Stimulated activated CD8-positive, alpha-beta memory T cell treated with anti-CD3 and anti-CD28 coated beads, Interleukin-12 subunit alpha, Interleukin-12 subunit beta, amount 100 ng/mL, for 24 hours (primary cell): Measurements from ENCODE around the gene IMMP2L.
"Not testable (repeated sequence)": the region's sequence is repeated elsewhere in the genome, so short reads cannot be mapped to it uniquely, and the experiment has no call there.

ENCODE experiments used
- DNase-seq: peaks from one replicate; pipeline ENCODE4 v3.0.0-alpha.2; 2020; ENCODE audit errors: extremely low read depth

IMMP2L gene

DNA sequence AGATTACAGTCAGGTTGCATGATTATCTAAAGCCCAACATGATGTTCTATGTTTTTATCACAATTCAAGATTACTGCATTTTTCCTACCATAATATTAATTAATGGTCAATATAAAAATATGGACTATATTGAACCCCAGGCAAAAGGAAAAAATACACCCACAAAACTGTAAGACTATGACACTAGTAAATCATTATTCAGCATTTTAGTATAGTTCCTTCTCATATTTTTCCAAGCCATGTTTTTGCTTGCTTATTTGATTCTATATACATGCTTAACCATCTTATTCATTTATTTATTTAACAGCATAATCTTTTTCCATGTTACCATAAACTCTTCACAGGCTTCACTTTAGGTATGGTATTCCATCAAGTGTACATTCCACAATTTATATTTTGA, 101.6 kb downstream of the IMMP2L start:
- no peak for DNase-seq

DNA sequence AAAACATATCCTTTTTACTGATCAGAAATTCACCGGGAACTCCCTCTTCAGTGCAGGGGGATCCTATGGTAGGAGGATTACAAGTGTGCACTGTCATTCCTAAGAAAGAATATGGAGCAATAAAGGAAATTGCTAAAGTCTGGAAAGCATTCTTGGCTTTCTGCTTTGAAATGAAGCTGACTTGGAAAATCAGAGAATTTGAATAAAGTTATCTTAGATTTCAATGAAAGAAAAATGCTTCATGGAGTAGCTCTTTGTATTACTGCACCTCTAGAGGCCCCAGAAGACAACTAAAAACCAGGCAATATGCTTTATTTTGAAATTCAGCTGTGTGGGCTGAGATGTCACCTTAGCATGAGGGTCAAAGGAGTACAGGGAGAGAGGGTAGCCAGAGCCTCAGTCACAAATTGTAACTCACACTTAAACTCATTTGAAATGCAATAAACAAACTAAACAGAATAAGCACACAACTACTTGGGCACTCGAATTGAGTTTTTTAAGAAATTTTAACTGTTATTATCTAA, 102.5 kb downstream of the IMMP2L start:
- no peak for DNase-seq

DNA sequence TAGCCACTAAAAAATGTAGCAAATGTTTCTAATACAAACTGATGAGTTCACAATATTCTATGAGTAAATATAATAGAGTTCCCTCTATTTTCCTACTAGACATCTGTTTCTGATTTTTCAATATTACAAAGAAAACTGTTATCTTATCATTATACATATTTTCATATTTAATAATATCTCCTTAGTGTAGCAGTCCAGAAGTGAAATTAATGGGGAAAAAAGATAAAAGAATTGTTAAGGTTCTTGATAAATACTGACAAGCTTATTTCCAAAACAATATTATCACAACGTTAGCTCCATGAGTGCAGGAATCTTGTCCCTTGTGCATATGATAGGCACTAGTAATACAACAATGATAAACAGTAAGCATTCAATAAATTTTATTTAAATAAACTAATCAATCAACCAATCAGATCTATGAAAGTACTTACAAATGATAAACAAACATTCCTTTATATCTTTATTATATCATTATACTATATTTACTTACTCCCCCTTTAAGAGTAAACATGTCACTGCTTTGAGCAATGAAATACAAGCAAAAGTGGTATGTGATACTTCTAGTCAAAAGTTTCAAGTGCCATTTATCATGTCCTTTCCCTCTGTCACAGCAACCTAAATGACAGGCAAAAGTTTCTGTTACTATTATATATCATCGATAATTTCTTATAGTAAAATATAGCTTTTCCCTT, 103.1 kb downstream of the IMMP2L start:
- no peak for DNase-seq

DNA sequence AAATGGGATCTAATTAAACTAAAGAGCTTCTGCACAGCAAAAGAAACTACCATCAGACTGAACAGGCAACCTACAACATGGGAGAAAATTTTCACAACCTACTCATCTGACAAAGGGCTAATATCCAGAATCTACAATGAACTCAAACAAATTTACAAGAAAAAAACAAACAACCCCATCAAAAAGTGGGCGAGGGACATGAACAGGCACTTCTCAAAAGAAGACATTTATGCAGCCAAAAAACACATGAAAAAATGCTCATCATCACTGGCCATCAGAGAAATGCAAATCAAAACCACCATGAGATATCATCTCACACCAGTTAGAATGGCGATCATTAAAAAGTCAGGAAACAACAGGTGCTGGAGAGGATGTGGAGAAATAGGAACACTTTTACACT, 111.6 kb downstream of the IMMP2L start:
- not testable (repeated sequence) for DNase-seq

DNA sequence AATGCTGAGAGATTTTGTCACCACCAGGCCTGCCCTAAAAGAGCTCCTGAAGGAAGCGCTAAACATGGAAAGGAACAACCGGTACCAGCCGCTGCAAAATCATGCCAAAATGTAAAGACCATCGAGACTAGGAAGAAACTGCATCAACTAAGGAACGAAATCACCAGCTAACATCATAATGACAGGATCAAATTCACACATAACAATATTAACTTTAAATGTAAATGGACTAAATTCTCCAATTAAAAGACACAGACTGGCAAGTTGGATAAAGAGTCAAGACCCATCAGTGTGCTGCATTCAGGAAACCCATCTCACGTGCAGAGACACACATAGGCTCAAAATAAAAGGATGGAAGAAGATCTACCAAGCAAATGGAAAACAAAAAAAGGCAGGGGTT, 114.8 kb downstream of the IMMP2L start:
- not testable (repeated sequence) for DNase-seq

DNA sequence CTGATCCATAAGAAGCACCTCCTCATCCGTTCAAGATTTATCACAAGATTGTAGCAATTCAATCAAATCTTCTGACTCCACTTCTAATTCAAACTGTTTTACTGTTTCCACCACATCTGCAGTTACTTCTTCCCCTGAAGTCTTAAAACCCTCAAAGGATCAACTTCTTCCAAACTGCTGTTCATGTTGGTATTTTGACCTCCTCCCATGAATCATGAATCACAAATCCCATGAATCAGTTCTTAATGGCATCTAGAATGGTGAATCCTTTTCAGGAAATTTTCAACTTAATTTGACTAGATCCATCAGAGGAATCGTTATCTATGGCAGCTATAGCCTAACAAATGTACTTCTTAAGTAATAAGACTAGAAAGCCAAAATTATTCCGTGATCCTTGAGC, 122.3 kb downstream of the IMMP2L start:
- no peak for DNase-seq

DNA sequence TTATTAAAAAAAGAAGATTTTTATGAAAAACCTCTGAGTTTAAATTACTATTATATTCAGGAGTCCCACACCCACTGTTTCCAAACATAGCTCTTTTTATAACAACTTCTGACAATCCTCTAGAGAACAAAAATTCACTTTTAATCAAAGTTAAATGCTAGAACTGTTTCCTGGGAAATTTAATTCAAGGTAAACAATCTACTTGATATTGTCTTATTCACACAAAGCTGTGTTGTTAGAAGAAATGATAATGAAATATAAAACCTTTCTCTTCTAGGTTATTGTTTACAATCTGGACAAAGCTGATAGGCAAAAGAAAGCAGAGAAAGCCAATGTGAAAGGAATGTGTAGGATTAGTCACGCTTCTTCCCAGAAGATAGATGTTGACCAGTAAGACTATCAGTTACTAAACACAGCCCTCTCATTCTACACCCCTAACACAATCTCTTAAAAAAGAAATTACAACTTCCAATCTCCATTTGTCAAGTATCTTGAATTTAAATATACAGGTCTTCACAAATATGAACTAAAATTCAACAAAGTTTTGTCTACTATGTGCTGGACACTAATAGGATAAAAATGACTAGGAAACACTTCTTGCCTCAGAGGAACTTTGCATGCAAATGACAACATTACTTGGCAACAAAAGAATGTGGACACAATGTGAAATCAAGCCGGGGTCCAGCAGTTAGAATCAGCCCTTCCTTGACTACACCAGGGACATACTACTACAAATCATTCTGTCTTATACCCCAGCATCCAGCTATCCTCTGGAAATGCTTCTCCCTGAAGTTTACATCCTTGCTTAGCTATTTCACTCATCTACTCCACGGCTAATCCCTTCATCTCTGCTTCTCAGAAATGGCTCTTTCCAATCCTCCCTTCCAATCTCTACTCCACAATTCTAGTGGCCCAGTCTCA, 123.7 kb downstream of the IMMP2L start:
- DNase-seq, result no peak

DNA sequence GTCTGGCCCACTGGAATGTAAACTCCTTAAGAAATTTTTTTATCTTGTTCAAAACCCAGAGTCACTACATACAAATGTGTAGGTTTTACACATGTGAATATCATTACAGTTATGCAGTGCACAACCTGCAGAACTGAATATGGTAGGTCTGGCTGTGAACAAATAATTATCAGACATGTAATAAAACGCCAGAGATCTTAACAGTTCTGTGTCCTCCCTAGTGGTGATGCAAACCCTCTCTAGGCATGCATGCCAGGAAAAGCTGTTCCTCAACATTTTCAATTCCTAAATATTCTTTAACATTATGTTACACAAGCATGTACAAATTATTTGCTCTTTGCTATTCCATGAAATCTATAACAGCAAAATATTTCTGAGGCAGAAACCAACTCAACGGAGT, 124.6 kb downstream of the IMMP2L start:
- DNase-seq, result no peak

DNA sequence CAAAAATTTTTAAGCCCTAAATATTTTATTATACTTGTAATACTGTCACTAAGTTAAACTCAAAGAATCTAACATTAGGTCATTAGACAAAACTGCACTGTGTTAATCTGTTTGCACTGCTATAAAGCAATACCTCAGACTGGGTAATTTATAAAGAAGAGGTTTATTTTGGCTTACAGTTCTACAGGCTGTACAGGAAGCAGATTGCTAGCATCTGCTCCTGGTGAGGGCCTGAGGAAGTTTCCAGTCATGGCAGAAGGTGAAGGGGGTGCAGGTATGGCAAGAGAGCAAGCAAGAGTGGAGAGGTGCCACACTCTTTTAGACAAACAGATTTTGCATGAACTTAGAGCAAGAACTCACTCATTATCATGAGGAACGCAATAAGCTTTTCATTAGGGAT, 125.7 kb downstream of the IMMP2L start:
- no peak for DNase-seq

DNA sequence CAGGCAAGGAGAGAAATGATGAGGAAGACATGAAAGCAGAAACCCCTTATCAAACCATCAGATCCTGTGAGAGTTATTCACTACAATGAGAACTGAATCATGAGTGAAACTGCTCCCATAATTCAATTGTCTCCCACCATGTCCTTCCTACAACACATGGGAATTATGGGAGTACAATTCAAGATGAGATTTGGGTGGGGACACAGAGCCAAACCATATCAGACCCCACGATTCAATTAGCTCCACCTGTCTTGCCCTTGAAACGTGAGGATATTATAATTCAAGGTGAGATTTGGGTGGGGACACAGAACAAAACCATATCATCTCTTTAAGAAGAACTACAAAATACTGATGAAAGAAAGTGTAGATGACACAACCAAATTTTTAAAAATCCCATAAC, 128.9 kb downstream of the IMMP2L start:
- DNase-seq, result no peak

DNA sequence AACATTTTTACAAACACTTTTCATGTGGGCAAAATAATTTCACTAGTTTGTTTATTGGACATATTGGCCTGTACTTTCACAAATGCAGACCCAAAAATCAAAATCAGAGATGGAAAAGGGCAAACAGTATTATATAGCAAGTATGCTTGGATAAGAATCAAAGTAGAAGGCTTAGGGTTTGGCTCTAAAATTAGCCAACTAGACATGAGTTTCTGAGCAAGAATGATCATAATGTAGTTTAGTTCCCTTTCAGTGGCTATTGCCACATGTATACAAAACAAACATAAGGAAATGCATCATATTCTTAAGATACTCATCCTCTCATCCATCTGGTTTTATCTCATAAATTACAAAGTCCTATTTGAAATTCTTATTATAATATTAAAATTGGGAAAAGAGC, 132.5 kb downstream of the IMMP2L start:
- no peak for DNase-seq

DNA sequence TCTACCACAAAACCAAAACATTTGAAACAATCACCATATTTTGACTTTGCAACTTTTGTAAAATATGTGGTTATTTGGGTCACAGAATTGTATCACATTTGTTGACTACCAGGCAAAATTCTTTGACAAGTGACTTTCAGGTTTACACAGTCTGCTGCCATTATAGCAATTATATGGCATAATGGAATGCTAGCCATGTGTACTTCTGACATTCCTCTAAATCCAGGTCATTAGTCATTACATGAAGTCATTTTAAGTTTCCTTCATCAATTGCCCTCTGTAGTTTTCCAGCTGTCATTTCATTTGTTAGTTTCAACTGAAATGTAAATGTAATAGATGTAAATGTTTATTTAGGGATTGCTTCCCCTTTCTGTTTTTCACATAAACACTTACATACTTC, 137.5 kb downstream of the IMMP2L start:
- DNase-seq, result no peak

DNA sequence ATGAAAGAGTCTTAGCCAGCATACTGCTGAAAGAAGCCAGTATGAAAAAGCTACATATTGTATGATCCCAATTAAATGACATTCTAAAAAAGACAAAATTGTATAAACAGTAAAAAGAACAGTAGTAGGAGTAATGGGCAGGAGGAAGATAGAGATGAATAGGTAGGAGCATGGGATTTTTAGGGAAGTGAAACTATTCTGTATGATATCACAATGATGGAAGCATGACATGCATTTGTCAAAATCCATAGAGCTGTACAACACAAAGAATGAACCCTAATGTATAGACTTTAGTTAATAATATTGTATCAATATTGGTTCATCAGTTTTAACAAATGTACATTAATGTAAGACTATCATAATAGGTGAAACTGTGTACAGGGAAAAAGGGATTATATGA, 147.9 kb downstream of the IMMP2L start:
- no peak for DNase-seq

DNA sequence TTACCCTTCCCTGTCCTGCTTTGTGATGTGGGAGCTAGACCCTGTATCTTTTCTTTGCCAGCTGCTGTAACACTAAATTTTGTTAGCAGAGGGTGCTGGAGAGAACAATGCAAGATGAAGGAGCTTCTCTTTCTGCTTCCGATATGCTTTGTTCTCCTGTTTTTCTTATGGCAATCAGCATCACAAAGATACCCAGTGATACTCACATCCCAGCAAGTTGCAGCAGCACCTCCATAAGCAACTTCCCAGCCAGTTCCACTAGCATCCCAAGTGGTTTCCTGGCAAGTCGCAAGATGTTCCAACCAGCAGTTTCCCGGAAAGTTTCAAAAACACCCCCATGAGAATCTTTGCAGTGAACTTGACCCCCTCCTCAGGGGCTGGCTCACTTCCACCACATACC, 148.6 kb downstream of the IMMP2L start:
- no peak for DNase-seq

DNA sequence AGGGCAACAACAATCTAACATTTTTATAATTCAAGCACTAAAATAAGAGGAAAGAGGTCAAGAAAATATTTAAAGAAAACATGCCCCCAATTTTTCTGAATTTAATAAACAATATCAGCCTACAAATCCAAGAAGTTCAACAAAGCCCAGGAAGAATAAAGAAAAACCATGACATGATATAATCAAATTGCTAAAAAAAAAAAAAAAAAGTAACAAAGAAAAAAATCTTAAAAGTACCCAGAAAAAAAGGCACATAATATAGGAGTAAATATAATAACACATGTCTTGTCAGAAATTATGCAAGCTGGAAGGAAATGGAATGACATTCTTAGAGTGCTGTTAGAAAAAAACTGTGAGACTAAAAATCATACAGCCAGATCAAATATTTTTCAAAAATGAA, 151.4 kb downstream of the IMMP2L start:
- DNase-seq, result no peak

DNA sequence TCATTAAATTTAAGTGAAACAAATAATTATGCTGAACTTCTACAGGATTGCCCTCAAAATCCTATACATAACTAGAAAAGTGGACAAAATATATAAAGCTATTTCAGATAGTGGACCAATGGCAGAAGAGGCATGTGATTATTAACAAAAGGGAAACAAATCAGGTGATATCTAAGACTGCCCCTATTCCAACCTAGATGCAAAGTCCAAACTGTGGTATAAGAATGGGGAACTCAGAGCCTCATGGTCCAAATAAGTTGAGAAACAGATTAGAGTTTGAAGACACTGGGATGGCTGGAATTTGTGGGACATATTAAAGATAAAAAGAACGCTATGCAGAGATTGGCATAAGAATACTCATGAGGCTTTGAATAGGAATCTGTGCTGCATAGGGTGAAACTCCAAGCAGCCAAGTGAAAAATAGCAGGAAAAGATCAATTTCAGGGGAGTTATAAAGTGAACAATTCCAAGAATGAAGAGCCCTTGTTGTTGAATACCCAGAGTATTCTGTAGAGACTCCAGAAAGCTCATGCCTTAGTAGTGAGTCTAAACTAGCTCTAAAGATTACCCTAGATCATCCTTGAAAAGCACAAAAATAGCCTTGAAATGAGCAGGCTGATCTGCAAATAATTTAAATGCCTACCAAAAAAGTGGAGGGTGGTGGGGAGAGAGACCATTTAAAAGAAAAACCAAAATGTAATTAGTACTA, 152.4 kb downstream of the IMMP2L start:
- DNase-seq, result no peak

DNA sequence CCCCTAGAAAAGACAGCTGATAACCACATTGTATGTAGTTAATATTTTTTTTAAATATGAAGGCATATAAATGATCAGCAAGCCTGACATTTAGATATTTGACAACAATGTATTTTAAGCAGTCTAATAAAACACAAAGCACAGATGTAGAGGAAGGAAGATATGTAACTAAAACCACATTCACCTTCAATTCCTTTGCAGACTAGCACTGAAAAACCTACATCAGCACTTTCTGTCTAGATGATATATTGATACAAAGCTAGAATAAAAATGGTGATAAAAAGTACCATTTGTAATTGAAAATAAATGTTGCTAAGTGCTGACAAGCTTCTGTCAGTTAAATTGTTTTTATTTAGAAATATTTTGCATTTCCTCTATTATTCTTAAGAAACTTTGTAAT, 153.6 kb downstream of the IMMP2L start:
- no peak for DNase-seq

DNA sequence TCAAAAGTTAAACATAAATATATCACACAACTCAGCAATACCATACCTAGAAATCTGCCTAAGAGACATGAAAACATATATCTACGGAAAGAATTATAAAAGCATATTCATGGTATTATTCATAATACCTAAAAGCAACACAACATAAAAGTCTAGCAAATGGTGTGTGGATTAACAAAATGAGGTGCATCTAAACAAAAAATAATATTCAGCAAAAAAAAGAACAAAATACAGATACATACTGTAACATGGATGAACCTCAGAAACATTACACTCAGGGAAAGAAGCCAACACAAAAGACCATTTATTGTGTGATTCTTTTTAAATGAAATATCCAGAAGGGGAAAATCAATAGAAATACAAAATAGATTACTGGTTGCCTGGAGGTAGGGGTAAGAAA, 155.0 kb downstream of the IMMP2L start:
- DNase-seq, result no peak

DNA sequence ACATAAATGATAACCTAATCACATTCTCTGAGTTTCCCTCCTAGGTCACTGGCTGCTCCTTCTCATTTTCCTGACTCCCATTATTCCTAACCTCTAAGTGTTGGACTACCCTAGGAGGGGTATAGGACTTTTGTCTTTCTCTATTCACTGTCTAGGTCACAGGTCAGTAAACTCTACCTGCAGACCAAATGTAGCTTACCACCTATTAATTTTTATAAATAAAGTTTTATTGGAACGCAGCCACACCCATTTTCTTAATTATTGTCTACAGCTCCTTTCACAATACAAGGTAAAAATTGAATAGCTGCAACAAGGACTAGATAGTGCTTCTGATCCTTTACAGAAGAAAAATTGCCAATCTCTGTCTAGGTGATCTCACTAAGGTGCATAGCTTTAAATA, 156.7 kb downstream of the IMMP2L start:
- DNase-seq, result no peak

DNA sequence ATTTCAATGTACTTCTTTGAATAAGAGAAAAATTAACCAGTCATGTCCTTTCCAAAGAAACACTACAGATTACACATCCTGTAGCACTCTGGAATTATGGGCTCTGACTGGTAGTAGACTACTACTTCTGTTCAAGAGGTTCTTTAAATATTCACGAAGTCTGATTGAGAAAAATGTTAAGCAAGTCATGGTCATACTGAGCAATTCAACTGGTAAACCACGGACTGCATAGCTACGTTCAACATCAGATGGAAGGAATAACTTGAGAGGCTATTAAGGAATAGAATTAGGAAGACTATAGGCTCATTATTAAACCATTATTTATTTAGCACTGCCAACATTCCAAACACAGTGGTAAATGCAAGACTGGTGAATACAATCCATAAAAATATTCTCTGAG, 160.8 kb downstream of the IMMP2L start:
- no peak for DNase-seq

DNA sequence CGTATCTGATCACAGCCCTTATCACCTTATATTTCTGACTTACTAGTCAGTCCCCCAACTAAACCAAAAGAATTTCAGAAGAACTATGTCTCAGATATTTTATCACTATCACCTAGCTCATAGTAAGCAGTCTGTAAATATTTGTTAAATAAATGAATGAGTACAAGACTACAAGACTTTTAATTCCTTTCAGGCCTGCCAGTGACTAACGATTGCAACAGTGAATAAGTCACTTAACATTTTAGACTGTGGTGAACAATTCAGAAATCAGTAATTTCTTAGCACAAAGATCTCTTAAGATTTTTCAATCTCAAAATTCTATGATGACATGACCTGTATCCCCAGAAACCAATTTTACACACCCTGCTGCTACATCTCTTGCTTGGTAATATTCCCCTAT, 162.2 kb downstream of the IMMP2L start:
- DNase-seq, result no peak

DNA sequence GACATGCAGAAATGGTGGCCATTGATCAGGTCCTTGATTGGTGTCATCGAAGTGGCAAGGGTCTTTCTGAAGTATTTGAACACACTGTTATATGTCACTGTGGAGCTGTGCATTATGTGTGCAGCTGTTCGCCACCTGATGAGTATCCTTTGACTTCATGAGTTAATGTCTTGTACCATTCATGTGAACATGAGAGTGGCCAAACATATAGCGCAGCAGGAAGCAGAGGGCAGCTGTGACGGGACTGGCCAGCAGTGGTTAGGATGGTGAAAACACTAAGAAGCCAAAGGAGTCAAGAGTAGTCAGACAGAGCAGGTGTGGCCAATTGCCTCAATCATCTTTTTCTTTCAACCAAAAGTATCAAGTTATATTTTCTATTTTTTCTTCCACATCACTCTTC, 167.4 kb downstream of the IMMP2L start:
- no peak for DNase-seq
